GM19324 (cell line): ENCODE measurements around the gene NTSR2.

ENCODE experiments used
- ATAC-seq: cut with Tn5 transposase; IDR thresholded peaks from one replicate; pipeline ENCODE4 v1.9.1; 2021; ENCODE audit warnings: mild to moderate bottlenecking, moderate library complexity; ENCODE audit not compliant: unreplicated experiment, low FRiP score

Gene NTSR2

GRCh38 chr2:11659115-11659475, 10.9 kb downstream of the NTSR2 start:
- ATAC-seq = no peak

GRCh38 chr2:11658208-11659114, 11.5 kb downstream of the NTSR2 start:
- no peak for ATAC-seq

- no peak for ATAC-seq
Observed at GRCh38 chr2:11657646-11658045, 12.3 kb downstream of the NTSR2 start.

GRCh38 chr2:11657195-11657594, 12.8 kb downstream of the NTSR2 start:
- ATAC-seq = no peak

GRCh38 chr2:11656671-11657101, 13.3 kb downstream of the NTSR2 start:
- ATAC-seq = no peak

GRCh38 chr2:11656252-11656651, 13.7 kb downstream of the NTSR2 start:
- no peak for ATAC-seq

GRCh38 chr2:11655495-11655894, 14.5 kb downstream of the NTSR2 start:
- ATAC-seq = no peak

- ATAC-seq = no peak
Observed at GRCh38 chr2:11652553-11652952, 17.4 kb downstream of the NTSR2 start.

- ATAC-seq = no peak
Observed at GRCh38 chr2:11651856-11652548, 18.0 kb downstream of the NTSR2 start.

- ATAC-seq = no peak
Observed at GRCh38 chr2:11649093-11649492, 20.9 kb downstream of the NTSR2 start.

GRCh38 chr2:11647834-11648600, 22.0 kb downstream of the NTSR2 start:
- ATAC-seq = no peak

GRCh38 chr2:11646530-11646929, 23.5 kb downstream of the NTSR2 start:
- ATAC-seq = no peak

GRCh38 chr2:11644293-11644692, 25.7 kb downstream of the NTSR2 start:
- no peak for ATAC-seq

GRCh38 chr2:11642972-11643371, 27.0 kb downstream of the NTSR2 start:
- ATAC-seq = no peak

GRCh38 chr2:11640132-11640531, 29.9 kb downstream of the NTSR2 start:
- no peak for ATAC-seq

GRCh38 chr2:11639503-11639902, 30.5 kb downstream of the NTSR2 start:
- no peak for ATAC-seq

- ATAC-seq = no peak
Observed at GRCh38 chr2:11637546-11637945, 32.4 kb downstream of the NTSR2 start.

GRCh38 chr2:11636593-11637295, 33.3 kb downstream of the NTSR2 start:
- no peak for ATAC-seq

- no peak for ATAC-seq
Observed at GRCh38 chr2:11635141-11635540, 34.9 kb downstream of the NTSR2 start.

- no peak for ATAC-seq
Observed at GRCh38 chr2:11634584-11634983, 35.4 kb downstream of the NTSR2 start.
